K562 (cell line): Measurements from ENCODE around the gene OR6P1. TPM values are rescaled to one million over a fixed set of nuclear protein-coding genes. Genes with fewer than 3 reads are reported as not detected.

Experiments
- ATAC-seq: fragments of 200-7000 bp; cut with Tn5 transposase; 3 replicates; pipeline ENCODE4 v1.9.1; 2020; ENCODE audit warnings: moderate library complexity
- BruUV-seq: library from RNA; stranded (reverse); fragments of 400-500 nt; replicated peaks from 2 replicates; lab custom pipeline; 2021; lab: Mats Ljungman, UMichigan
- CTCF ChIA-PET: fragments of 300-600 bp; formaldehyde crosslinking; extraction: SDS; loops from one replicate; lab custom pipeline; 2021; ENCODE audit warnings: low intra/inter-chr PET ratio; lab: Yijun Ruan, JAX
- POLR2A ChIA-PET: fragments of 300-600, 350-650 bp; sonication (Branson Sonifier 250); formaldehyde crosslinking; extraction: SDS; loops from one replicate; lab custom pipeline; 2021; ENCODE audit warnings: antibody characterized with exemption, inconsistent platforms; lab: Yijun Ruan, JAX
- DNase-seq, 4 experiments: peaks; one replicate each; pipeline versions ENCODE4 v3.0.0 to v3.0.0-alpha.2; 2011 to 2018; ENCODE audit warnings: low spot score in 3 of 4, mixed read lengths in 3 of 4; ENCODE audit errors: extremely low read depth in 1 of 4
- FAIRE-seq: peaks from 2 replicates; lab custom pipeline; 2011; peaks lifted over from hg19 to GRCh38; lab: Jason Lieb, UNC
- H2AFZ ChIP-seq: 2 replicates; pipeline ENCODE4 v1.6.0; 2011; ENCODE audit warnings: low read depth, low read length, control low read depth, inconsistent platforms
- H3K27ac ChIP-seq: fragments of 200-600 bp; 3 replicates; pipeline ENCODE4 v1.8.0; 2011; ENCODE audit warnings: low read depth, mild to moderate bottlenecking, control low read depth, inconsistent platforms, low read length, moderate library complexity, mixed read lengths; ENCODE audit errors: extremely low read depth
- H3K27me3 ChIP-seq, 2 experiments: fragments of 300-600 bp in 1 of 2; 2 replicates in 1 of 2; 3 replicates in 1 of 2; pipeline versions ENCODE4 v1.6.0 to v1.8.0; 2011; ENCODE audit warnings: inconsistent platforms in 2 of 2, low read length in 2 of 2, mild to moderate bottlenecking in 1 of 2, mixed read lengths in 1 of 2, moderate library complexity in 1 of 2; ENCODE audit not compliant: control insufficient read depth in 2 of 2, insufficient read depth in 2 of 2
- H3K36me3 ChIP-seq: fragments of 300-600 bp; 3 replicates; pipeline ENCODE4 v1.8.0; 2011; ENCODE audit warnings: mild to moderate bottlenecking, low read length, inconsistent platforms; ENCODE audit not compliant: control insufficient read depth, insufficient read depth
- H3K4me1 ChIP-seq, 2 experiments: fragments of 200-600 bp in 1 of 2; replicated peaks in 1 of 2; 2 replicates in 1 of 2; 3 replicates in 1 of 2; pipeline versions ENCODE4 v1.5.1 to v1.8.0; 2011; ENCODE audit warnings: inconsistent platforms in 2 of 2, low read length in 2 of 2, mild to moderate bottlenecking in 1 of 2, mixed read lengths in 1 of 2, moderate library complexity in 1 of 2; ENCODE audit not compliant: control insufficient read depth in 2 of 2, insufficient read depth in 2 of 2
- H3K4me2 ChIP-seq: 2 replicates; pipeline ENCODE4 v1.6.1; 2011; ENCODE audit warnings: low read length, control low read depth, inconsistent platforms, mixed read lengths; ENCODE audit not compliant: insufficient read depth
- H3K4me3 ChIP-seq: fragments of 200-600 bp; sonication (generic), shearing (Covaris generic); 2 replicates; pipeline ENCODE4 v1.5.1; 2016; ENCODE audit warnings: control low read depth, inconsistent platforms
- H3K79me2 ChIP-seq: fragments of 200-600 bp; 3 replicates; pipeline ENCODE4 v1.8.0; 2011; ENCODE audit warnings: low read length, inconsistent platforms; ENCODE audit not compliant: control insufficient read depth, insufficient read depth
- H3K9ac ChIP-seq, 2 experiments: 2 replicates each; pipeline versions ENCODE4 v1.6.0 to v1.6.1; 2011; ENCODE audit warnings: low read depth in 2 of 2, low read length in 2 of 2, control low read depth in 1 of 2, inconsistent platforms in 1 of 2, mild to moderate bottlenecking in 1 of 2, mixed read lengths in 1 of 2; ENCODE audit not compliant: insufficient read depth in 1 of 2
- H3K9me1 ChIP-seq: one replicate; pipeline ENCODE4 v1.6.0; 2011; ENCODE audit warnings: inconsistent platforms, mild to moderate bottlenecking, low read length, moderate library complexity; ENCODE audit not compliant: control insufficient read depth, insufficient read depth
- H3K9me3 ChIP-seq: replicated peaks from 2 replicates; pipeline ENCODE4 v1.5.1; 2011; ENCODE audit warnings: low read depth, low read length, inconsistent platforms; ENCODE audit not compliant: control insufficient read depth, insufficient read depth
- H4K20me1 ChIP-seq: replicated peaks from 2 replicates; pipeline ENCODE4 v1.6.1; 2011; ENCODE audit warnings: low read length, inconsistent platforms, mixed read lengths; ENCODE audit not compliant: control insufficient read depth, insufficient read depth
- EP300 ChIP-seq: IDR thresholded peaks from 2 replicates; pipeline ENCODE4 v1.6.1; 2012; ENCODE audit warnings: low read length, improper control_type of control experiment
- ESRRA ChIP-seq: fragments of 450-650 bp; IDR thresholded peaks from 2 replicates; pipeline ENCODE4 v1.6.1; 2014; ENCODE audit warnings: low read depth, mild to moderate bottlenecking, moderate library complexity, borderline replicate concordance
- FOXJ2 ChIP-seq: fragments of 200-800 bp; sonication (Bioruptor generic); IDR thresholded peaks from 2 replicates; pipeline ENCODE4 v1.6.1; 2016; ENCODE audit warnings: missing genetic modification characterization, missing compliant biosample characterization
- GTF2A2 ChIP-seq: IDR thresholded peaks from 2 replicates; pipeline ENCODE4 v1.6.1; 2016; ENCODE audit warnings: mild to moderate bottlenecking, missing genetic modification characterization, missing compliant biosample characterization
- GTF3C2 ChIP-seq: IDR thresholded peaks from 3 replicates; pipeline ENCODE4 v1.6.1; 2011; ENCODE audit warnings: borderline replicate concordance, mild to moderate bottlenecking, moderate library complexity; ENCODE audit not compliant: insufficient read length; ENCODE audit errors: extremely low read depth
- HMG20B ChIP-seq: fragments of 250-450 bp; sonication (Bioruptor Pico); IDR thresholded peaks from 2 replicates; pipeline ENCODE4 v1.5.0; 2021; ENCODE audit warnings: mild to moderate bottlenecking
- HNRNPK ChIP-seq: fragments of 200-400 bp; formaldehyde crosslinking; IDR thresholded peaks from one replicate; pipeline ENCODE4 v1.6.1; 2018; ENCODE audit warnings: mild to moderate bottlenecking, low read depth, low read length; ENCODE audit not compliant: poor library complexity, severe bottlenecking
- HNRNPLL ChIP-seq: fragments of 200-400 bp; formaldehyde crosslinking; IDR thresholded peaks from 2 replicates; pipeline ENCODE4 v1.6.1; 2017; ENCODE audit warnings: low read length, low read depth, mild to moderate bottlenecking; ENCODE audit not compliant: poor library complexity, severe bottlenecking
- SIRT6 ChIP-seq: IDR thresholded peaks from one replicate; pipeline ENCODE4 v1.6.1; 2012; ENCODE audit warnings: low read depth, mild to moderate bottlenecking, control low read depth, inconsistent platforms, low read length, moderate library complexity
- SRSF7 ChIP-seq: fragments of 200-400 bp; formaldehyde crosslinking; optimal IDR thresholded peaks from 2 replicates; pipeline ENCODE3; 2017; ENCODE audit warnings: mild to moderate bottlenecking, low read depth, low read length
- ZBTB33 ChIP-seq: sonication (generic); formaldehyde crosslinking; IDR thresholded peaks from 2 replicates; pipeline ENCODE4 v1.8.1; 2023; ENCODE audit warnings: mild to moderate bottlenecking, missing genetic modification reagents
- ZEB2 ChIP-seq: fragments of 450-650 bp; IDR thresholded peaks from 2 replicates; pipeline ENCODE4 v1.6.1; 2016
- ZNF384 ChIP-seq: IDR thresholded peaks from 2 replicates; pipeline ENCODE4 v1.6.1; 2012; ENCODE audit warnings: low read depth, low read length, improper control_type of control experiment
- ZNF707 ChIP-seq: fragments of 250-450 bp; sonication (Bioruptor Pico); conservative IDR thresholded peaks from 2 replicates; pipeline ENCODE4 v1.8.0; 2022; ENCODE audit warnings: inconsistent platforms, mild to moderate bottlenecking, moderate library complexity
- ZNF785 ChIP-seq: fragments of 250-450 bp; sonication (Bioruptor Pico); IDR thresholded peaks from 2 replicates; pipeline ENCODE4 v1.4.0; 2020; ENCODE audit warnings: mild to moderate bottlenecking
- ZNF830 ChIP-seq: fragments of 250-450 bp; sonication (Bioruptor Pico); IDR thresholded peaks from 2 replicates; pipeline ENCODE4 v1.5.0; 2021; ENCODE audit warnings: mild to moderate bottlenecking
- whole genome bisulfite sequencing: fragments of 100-300 bp; shearing (Covaris generic); methylation state at CpG from one replicate; pipeline ENCODE4 v1.1.6; 2016; ENCODE audit warnings: low coverage, mixed read lengths; ENCODE audit not compliant: insufficient coverage; ENCODE audit errors: missing lambda C conversion rate; 5-methylcytosine and 5-hydroxymethylcytosine counted together
- in situ Hi-C: fragments of 300-500 bp; cut with MboI; formaldehyde crosslinking; loops from 4 replicates; pipeline ENCODE4 v1.15.0; 2018; ENCODE audit warnings: inconsistent platforms, mixed read lengths
- intact Hi-C: fragments of 100-400 bp; cut with micrococcal nuclease; formaldehyde crosslinking; loops from 2 replicates; pipeline ENCODE4 v1.14.2; 2022
- polyA plus RNA-seq, 8 experiments: library from polyadenylated mRNA; depleted of rRNA in 4 of 8; stranded (reverse) in 5 of 8; unstranded in 3 of 8; fragments of >200 nt; fragmentation: Nextera tagmentation in 2 of 8; fragmentation: Illumina TruSeq in 1 of 8; extraction: Ambion mirVana in 2 of 8; extraction: Trizol in 1 of 8; gene quantifications; 2 replicates each; pipeline versions ENCODE4 v1.2.1 to v1.2.3, GENCODE V29; 2011 to 2014; ENCODE audit warnings: inconsistent platforms in 1 of 8, missing spikeins in 1 of 8
- total RNA-seq, 7 experiments: library from RNA; depleted of rRNA in 6 of 7; stranded (reverse); fragments of >200 nt in 6 of 7; fragmentation: Illumina TruSeq in 2 of 7; extraction: Trizol in 2 of 7; gene quantifications; 2 replicates each; pipeline versions ENCODE4 v1.2.1 to v1.2.3, GENCODE V29; 2011 to 2021; ENCODE audit warnings: low replicate concordance in 1 of 7

OR6P1 gene
- total and polyA plus RNA-seq, 9 of the 15 experiments (the other 6 are each of a cell fraction or from before 2014, with no cell fraction given): not detected

GRCh38 chr1:158607296-158607695, 36.9 kb upstream of the OR6P1 start (continued):
- TF ChIP-seq HNRNPK (no peak), ZNF785 (no peak), ZBTB33 (CRISPR knock-in tag) (no peak), ZNF830 (CRISPR knock-in tag) (no peak)

- intact Hi-C loops (no loop called here), in situ Hi-C loops (no loop called here)
- no peak within 1 kb of the TSS for H3K4me3 ChIP-seq
- no peak within 1 kb of the TSS for H2AFZ ChIP-seq
- no peak within 1 kb of the TSS for H3K4me2 ChIP-seq
- H3K79me2 ChIP-seq: no peaks in the 10 kb centered on the region
- no peaks in the 10 kb centered on the region for H3K4me1 ChIP-seq
- DNase-seq (no peak), ATAC-seq (no peak; the same call in 2 of the 3 replicates), FAIRE-seq (no peak)
- WGBS: 0% methylated on average over 1 of the region's 1 CpG
- ChIA-PET CTCF (no interaction called here), POLR2A (no interaction called here)
- H3K9me1 ChIP-seq: no peaks in the 10 kb centered on the region
- no peaks in the 10 kb centered on the region for H3K27me3 ChIP-seq
- no peak within 1 kb of the TSS for H3K9ac ChIP-seq
- H3K27ac ChIP-seq: no peak within 1 kb of the TSS
- H3K9me3 ChIP-seq: no peaks in the 10 kb centered on the region
- no peaks in the 10 kb centered on the region for H4K20me1 ChIP-seq
- no peaks in the 10 kb centered on the region for H3K36me3 ChIP-seq
- BruUV-seq: no TSS peak
- TF ChIP-seq SIRT6 (no peak), HMG20B (CRISPR knock-in tag) (no peak), HNRNPLL (no peak), GTF3C2 (no peak), SRSF7 (no peak), ESRRA (no peak), ZEB2 (no peak), FOXJ2 (tag) (no peak), ZNF707 (CRISPR knock-in tag) (no peak), EP300 (no peak), ZNF384 (no peak), GTF2A2 (tag) (no peak)
These were observed 34.6 kb upstream of the OR6P1 start, which contains the start of gene OR10Z1 for GRCh38 chr1:158604968-158605367. TSS of gene OR10Z1 (plus strand) at chr1:158605268. CDS start at chr1:158606439, 1,171 bp downstream.
